NT2/D1 (cell line): Measurements from ENCODE around the gene FKRP.
"Not testable (repeated sequence)": the region's sequence is repeated elsewhere in the genome, so short reads cannot be mapped to it uniquely, and the experiment has no call there.

ENCODE experiments used
- SUZ12 ChIP-seq: IDR thresholded peaks from 2 replicates; pipeline ENCODE4 v1.6.1; 2011; ENCODE audit not compliant: insufficient read length, insufficient read depth; ENCODE audit errors: extremely low read depth
- YY1 ChIP-seq: IDR thresholded peaks from 2 replicates; pipeline ENCODE4 v1.6.1; 2011; ENCODE audit not compliant: insufficient read length, insufficient read depth
- ZNF274 ChIP-seq: IDR thresholded peaks from 2 replicates; pipeline ENCODE4 v1.6.1; 2011; ENCODE audit warnings: mild to moderate bottlenecking, low read depth, low read length

- not testable (repeated sequence) for TF ChIP-seq YY1, SUZ12, ZNF274
Observed at GRCh38 chr19:46777956-46778645, 32.2 kb downstream of the FKRP start.
